HepG2 (cell line): Measurements from ENCODE around the gene TRAPPC10. TPM values are rescaled to one million over a fixed set of nuclear protein-coding genes. Genes with fewer than 3 reads are reported as not detected.
A peak's percentile ranks its signal among the peaks of the same experiment; 100 is the strongest.

Experiments used
- GABPA ChIP-seq, 2 experiments: IDR thresholded peaks; 2 replicates each; pipeline ENCODE4 v1.6.1; 2011 to 2016; ENCODE audit warnings: low read depth in 2 of 2, low read length in 1 of 2, missing biosample characterization in 1 of 2, missing genetic modification characterization in 1 of 2
- HNF4G ChIP-seq, 2 experiments: sonication (generic) in 1 of 2; formaldehyde crosslinking in 1 of 2; IDR thresholded peaks; 2 replicates each; pipeline versions ENCODE4 v1.4.0 to v1.6.1; 2011 to 2020; ENCODE audit warnings: borderline replicate concordance in 2 of 2, low read depth in 2 of 2, mild to moderate bottlenecking in 2 of 2, low read length in 1 of 2, missing genetic modification reagents in 1 of 2, moderate library complexity in 1 of 2
- KDM1A ChIP-seq: IDR thresholded peaks from 2 replicates; pipeline ENCODE4 v1.6.1; 2016; ENCODE audit warnings: missing compliant biosample characterization
- MIXL1 ChIP-seq: IDR thresholded peaks from 2 replicates; pipeline ENCODE4 v1.6.1; 2016
- MTA3 ChIP-seq: sonication (generic); formaldehyde crosslinking; IDR thresholded peaks from 2 replicates; pipeline ENCODE4 v1.4.0; 2020; ENCODE audit warnings: missing genetic modification reagents
- RBAK ChIP-seq: sonication (generic); formaldehyde crosslinking; IDR thresholded peaks from 2 replicates; pipeline ENCODE4 v1.5.1; 2020; ENCODE audit warnings: mild to moderate bottlenecking, missing genetic modification reagents
- RFX5 ChIP-seq: IDR thresholded peaks from 2 replicates; pipeline ENCODE4 v1.6.1; 2011; ENCODE audit warnings: low read depth, low read length, improper control_type of control experiment
- ZBTB42 ChIP-seq: sonication (generic); formaldehyde crosslinking; IDR thresholded peaks from 2 replicates; pipeline ENCODE4 v1.5.0; 2020; ENCODE audit warnings: mild to moderate bottlenecking, missing genetic modification reagents
- ZKSCAN8 ChIP-seq: IDR thresholded peaks from 2 replicates; pipeline ENCODE4 v1.6.1; 2016; ENCODE audit warnings: borderline replicate concordance, missing genetic modification reagents, missing compliant biosample characterization
- ZNF44 ChIP-seq: sonication (generic); formaldehyde crosslinking; IDR thresholded peaks from 2 replicates; pipeline ENCODE4 v1.5.1; 2020; ENCODE audit warnings: mild to moderate bottlenecking, missing genetic modification reagents
- ZNF562 ChIP-seq: sonication (generic); formaldehyde crosslinking; IDR thresholded peaks from 2 replicates; pipeline ENCODE4 v1.8.0; 2022; ENCODE audit warnings: missing genetic modification reagents, borderline replicate concordance
- polyA plus RNA-seq, 8 experiments: library from polyadenylated mRNA; depleted of rRNA in 3 of 8; stranded (reverse) in 7 of 8; unstranded in 1 of 8; fragments of >200 nt; fragmentation: Illumina TruSeq in 4 of 8; extraction: Trizol in 4 of 8; gene quantifications; 2 replicates each; pipeline versions ENCODE4 v1.2.1 to v1.2.3, GENCODE V29; 2011 to 2016; ENCODE audit warnings: low read depth in 4 of 8, missing spikeins in 1 of 8, mixed read lengths in 1 of 8; ENCODE audit not compliant: insufficient read depth in 1 of 8
- total RNA-seq, 5 experiments: library from RNA; depleted of rRNA; stranded (reverse); fragments of >200 nt; fragmentation: Illumina TruSeq; extraction: Trizol; gene quantifications; 2 replicates each; pipeline ENCODE4 v1.2.3, GENCODE V29; 2016; ENCODE audit warnings: low read depth in 1 of 5
- TF ChIP-seq, protein P1 (sequence below): sonication (generic); formaldehyde crosslinking; IDR thresholded peaks from 2 replicates; pipeline ENCODE4 v1.5.1; 2020; ENCODE audit warnings: mild to moderate bottlenecking, missing genetic modification reagents
- TF ChIP-seq, protein P2 (sequence below): sonication (generic); formaldehyde crosslinking; IDR thresholded peaks from 2 replicates; pipeline ENCODE4 v1.5.1; 2020; ENCODE audit warnings: missing genetic modification reagents, mild to moderate bottlenecking, borderline replicate concordance
- TF ChIP-seq, protein P3 (sequence below): sonication (generic); formaldehyde crosslinking; IDR thresholded peaks from 2 replicates; pipeline ENCODE4 v1.5.0; 2020; ENCODE audit warnings: mild to moderate bottlenecking, missing genetic modification reagents, borderline replicate concordance
- TF ChIP-seq, protein P4 (sequence below): IDR thresholded peaks from 2 replicates; pipeline ENCODE4 v1.6.1; 2012; ENCODE audit warnings: low read depth, low read length, improper control_type of control experiment

TRAPPC10 gene
- total and polyA plus RNA-seq, 2 of the 13 experiments (the other 11 are each of a cell fraction or from before 2014, with no cell fraction given), result 10.6 to 16.5 TPM

DNA sequence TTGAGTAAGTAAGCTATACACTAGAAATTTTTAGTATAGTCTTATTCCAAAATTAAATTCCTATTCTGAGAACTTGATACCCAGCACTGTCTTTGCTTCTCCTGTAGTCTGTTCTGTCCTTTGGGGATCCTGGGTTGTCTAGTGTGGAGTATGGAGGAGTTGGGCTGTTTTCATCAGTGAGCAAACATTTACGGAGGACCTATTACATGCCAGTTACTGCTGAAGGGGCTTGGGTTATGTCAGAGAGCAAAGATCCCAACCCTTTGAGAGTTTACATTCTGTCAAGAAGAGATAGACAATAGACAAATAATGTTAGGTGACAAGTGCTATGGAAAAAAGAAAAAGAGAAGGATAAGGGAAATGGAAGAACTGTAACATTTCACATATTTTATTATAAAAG, 9.0 kb downstream of the TRAPPC10 start (continued):
- TF ChIP-seq KDM1A (CRISPR knock-in tag), result no peak
- TF ChIP-seq, protein P1, sequence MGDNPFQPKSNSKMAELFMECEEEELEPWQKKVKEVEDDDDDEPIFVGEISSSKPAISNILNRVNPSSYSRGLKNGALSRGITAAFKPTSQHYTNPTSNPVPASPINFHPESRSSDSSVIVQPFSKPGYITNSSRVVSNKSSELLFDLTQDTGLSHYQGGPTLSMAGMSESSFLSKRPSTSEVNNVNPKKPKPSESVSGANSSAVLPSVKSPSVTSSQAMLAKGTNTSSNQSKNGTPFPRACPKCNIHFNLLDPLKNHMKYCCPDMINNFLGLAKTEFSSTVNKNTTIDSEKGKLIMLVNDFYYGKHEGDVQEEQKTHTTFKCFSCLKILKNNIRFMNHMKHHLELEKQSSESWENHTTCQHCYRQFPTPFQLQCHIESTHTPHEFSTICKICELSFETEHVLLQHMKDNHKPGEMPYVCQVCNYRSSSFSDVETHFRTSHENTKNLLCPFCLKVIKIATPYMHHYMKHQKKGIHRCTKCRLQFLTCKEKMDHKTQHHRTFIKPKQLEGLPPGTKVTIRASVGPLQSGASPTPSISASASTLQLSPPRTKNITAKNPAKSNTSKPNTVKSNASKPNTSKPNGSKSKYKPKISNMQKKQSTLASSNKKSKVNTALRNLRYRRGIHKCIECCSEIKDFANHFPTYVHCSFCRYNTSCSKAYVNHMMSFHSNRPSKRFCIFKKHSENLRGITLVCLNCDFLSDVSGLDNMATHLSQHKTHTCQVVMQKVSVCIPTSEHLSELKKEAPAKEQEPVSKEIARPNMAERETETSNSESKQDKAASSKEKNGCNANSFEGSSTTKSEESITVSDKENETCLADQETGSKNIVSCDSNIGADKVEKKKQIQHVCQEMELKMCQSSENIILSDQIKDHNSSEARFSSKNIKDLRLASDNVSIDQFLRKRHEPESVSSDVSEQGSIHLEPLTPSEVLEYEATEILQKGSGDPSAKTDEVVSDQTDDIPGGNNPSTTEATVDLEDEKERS, result no peak
- TF ChIP-seq ZKSCAN8 (CRISPR knock-in tag), result no peak
- peak; percentile 65 for TF ChIP-seq HNF4G (IDR thresholded peaks at IDR 0.05; ENCODE audit: borderline replicate concordance, low read depth, low read length)
- TF ChIP-seq HNF4G (CRISPR knock-in tag; IDR thresholded peaks at IDR 0.05; ENCODE audit: borderline replicate concordance, low read depth), result no peak
- TF ChIP-seq, protein P2, sequence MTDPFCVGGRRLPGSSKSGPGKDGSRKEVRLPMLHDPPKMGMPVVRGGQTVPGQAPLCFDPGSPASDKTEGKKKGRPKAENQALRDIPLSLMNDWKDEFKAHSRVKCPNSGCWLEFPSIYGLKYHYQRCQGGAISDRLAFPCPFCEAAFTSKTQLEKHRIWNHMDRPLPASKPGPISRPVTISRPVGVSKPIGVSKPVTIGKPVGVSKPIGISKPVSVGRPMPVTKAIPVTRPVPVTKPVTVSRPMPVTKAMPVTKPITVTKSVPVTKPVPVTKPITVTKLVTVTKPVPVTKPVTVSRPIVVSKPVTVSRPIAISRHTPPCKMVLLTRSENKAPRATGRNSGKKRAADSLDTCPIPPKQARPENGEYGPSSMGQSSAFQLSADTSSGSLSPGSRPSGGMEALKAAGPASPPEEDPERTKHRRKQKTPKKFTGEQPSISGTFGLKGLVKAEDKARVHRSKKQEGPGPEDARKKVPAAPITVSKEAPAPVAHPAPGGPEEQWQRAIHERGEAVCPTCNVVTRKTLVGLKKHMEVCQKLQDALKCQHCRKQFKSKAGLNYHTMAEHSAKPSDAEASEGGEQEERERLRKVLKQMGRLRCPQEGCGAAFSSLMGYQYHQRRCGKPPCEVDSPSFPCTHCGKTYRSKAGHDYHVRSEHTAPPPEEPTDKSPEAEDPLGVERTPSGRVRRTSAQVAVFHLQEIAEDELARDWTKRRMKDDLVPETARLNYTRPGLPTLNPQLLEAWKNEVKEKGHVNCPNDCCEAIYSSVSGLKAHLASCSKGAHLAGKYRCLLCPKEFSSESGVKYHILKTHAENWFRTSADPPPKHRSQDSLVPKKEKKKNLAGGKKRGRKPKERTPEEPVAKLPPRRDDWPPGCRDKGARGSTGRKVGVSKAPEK, result no peak
- no peak for TF ChIP-seq GABPA (IDR thresholded peaks at IDR 0.05; ENCODE audit: low read depth, low read length)
- TF ChIP-seq GABPA (CRISPR knock-in tag; IDR thresholded peaks at IDR 0.05; ENCODE audit: low read depth), result no peak
- no peak for TF ChIP-seq ZNF44 (CRISPR knock-in tag)
- TF ChIP-seq, protein P3, sequence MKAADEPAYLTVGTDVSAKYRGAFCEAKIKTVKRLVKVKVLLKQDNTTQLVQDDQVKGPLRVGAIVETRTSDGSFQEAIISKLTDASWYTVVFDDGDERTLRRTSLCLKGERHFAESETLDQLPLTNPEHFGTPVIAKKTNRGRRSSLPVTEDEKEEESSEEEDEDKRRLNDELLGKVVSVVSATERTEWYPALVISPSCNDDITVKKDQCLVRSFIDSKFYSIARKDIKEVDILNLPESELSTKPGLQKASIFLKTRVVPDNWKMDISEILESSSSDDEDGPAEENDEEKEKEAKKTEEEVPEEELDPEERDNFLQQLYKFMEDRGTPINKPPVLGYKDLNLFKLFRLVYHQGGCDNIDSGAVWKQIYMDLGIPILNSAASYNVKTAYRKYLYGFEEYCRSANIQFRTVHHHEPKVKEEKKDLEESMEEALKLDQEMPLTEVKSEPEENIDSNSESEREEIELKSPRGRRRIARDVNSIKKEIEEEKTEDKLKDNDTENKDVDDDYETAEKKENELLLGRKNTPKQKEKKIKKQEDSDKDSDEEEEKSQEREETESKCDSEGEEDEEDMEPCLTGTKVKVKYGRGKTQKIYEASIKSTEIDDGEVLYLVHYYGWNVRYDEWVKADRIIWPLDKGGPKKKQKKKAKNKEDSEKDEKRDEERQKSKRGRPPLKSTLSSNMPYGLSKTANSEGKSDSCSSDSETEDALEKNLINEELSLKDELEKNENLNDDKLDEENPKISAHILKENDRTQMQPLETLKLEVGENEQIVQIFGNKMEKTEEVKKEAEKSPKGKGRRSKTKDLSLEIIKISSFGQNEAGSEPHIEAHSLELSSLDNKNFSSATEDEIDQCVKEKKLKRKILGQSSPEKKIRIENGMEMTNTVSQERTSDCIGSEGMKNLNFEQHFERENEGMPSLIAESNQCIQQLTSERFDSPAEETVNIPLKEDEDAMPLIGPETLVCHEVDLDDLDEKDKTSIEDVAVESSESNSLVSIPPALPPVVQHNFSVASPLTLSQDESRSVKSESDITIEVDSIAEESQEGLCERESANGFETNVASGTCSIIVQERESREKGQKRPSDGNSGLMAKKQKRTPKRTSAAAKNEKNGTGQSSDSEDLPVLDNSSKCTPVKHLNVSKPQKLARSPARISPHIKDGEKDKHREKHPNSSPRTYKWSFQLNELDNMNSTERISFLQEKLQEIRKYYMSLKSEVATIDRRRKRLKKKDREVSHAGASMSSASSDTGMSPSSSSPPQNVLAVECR (CRISPR knock-in tag), result no peak; the same call in 1 of the 2 replicates
- no peak for TF ChIP-seq RBAK
- no peak for TF ChIP-seq ZBTB42 (CRISPR knock-in tag)
- TF ChIP-seq ZNF562, result no peak
- TF ChIP-seq RFX5, result no peak
- no peak for TF ChIP-seq MTA3 (CRISPR knock-in tag)
- TF ChIP-seq, protein P4, sequence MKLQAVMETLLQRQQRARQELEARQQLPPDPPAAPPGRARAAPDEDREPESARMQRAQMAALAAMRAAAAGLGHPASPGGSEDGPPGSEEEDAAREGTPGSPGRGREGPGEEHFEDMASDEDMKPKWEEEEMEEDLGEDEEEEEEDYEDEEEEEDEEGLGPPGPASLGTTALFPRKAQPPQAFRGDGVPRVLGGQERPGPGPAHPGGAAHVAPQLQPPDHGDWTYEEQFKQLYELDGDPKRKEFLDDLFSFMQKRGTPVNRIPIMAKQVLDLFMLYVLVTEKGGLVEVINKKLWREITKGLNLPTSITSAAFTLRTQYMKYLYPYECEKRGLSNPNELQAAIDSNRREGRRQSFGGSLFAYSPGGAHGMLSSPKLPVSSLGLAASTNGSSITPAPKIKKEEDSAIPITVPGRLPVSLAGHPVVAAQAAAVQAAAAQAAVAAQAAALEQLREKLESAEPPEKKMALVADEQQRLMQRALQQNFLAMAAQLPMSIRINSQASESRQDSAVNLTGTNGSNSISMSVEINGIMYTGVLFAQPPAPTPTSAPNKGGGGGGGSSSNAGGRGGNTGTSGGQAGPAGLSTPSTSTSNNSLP, result no peak
- TF ChIP-seq MIXL1 (CRISPR knock-in tag), result no peak
